Measurements from ENCODE around the gene B3GAT1.
"Not testable (repeated sequence)": the region's sequence is repeated elsewhere in the genome, so short reads cannot be mapped to it uniquely, and the experiment has no call there.

B3GAT1 gene

DNA sequence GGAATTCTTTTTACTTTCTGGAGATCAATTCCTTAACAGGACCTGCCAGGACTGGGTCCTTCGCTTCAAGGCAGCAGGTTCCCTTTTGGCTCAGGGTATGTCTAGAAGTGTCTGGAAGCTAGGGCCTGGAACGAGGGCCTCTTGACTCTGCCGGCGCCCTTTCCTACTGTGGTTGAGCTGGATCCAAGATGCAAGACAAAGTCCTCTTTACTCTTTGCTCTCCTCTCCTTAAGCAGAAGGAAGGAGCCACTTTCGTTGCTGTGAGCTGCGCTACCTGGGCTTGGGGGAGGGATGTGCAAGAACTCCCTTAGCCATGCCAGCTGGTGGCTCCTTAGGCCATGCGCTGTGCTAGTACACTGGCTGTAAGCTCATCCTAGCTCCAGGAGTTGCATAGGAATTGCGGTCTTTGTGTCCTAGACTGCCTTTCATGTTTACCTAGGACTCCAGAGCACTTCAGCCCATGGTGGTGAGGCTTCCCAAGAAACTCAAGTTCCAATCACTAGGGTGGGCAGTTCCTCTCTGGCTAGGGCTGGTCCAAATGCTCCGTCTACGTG lies 62.2 kb downstream of the B3GAT1 start:
- DNase-seq: no peak

DNA sequence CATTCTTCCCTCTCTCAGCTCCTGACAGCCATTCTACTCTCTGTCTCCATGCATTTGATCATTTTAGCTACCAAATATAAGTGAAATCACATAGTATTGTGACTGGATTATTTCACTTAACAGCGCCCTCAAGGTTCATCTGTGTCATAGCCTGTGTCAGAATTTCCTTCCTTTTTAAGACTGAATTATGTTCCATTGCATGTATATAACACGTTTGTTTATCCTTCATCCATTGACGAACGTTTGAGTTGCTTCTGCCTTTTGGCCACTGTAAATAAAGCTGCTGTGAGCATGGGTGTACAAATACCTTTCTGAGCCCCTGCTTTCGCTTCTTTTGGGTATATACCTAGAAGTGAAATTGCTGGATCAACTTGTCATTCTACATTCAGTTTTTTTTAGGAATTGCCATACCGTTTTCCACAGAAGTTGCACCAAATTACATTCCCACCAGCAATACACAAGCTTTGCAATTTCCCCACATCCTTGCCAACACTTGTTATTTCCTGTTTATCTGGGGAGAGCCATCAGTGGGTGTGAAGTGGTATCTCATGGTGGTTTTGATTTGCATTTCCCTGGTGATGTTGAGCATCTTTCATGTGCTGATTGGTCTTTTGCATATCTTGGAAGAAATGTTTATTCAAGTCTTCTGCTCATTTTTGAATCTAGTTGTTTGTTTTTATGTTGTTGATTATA lies 62.8 kb downstream of the B3GAT1 start:
- DNase-seq: no peak

DNA sequence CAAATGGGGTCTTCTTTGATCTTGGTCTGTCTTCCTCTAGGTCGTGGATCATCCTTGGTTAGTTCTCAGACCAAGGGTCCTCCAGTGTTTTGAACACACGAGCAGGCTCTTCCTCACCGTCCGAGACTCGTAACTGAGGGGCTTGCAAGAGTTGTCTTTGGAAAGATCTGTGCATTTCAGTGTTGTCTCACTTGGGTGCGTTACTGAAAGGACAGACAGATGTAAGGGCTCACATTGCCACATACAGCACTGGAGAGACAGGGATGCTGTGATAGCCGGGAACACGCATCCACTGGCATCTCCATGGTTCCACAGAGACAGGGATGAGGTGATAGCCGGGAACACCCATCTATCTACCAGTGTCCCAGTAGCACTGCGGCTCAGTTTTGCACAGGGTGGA lies 64.6 kb downstream of the B3GAT1 start:
- no peak for DNase-seq

DNA sequence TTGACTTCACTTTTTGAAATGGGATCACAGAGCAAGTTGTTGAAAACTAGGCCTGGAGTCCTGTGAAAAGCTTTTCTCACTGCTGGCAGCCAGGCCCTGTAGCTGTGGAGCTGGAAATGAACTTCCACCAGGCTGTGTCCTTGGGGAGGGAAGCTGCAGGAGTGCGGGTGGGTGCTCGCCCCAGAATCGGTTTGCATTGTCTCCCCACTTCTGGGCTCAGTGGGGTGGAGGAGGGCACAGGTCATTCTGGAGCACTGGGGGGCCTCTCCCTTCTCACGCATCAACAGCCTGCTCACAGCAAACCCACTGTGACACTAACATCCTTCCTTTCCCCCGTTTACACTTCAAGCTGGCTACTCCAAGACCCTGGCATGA lies 65.1 kb downstream of the B3GAT1 start:
- no peak for DNase-seq

DNA sequence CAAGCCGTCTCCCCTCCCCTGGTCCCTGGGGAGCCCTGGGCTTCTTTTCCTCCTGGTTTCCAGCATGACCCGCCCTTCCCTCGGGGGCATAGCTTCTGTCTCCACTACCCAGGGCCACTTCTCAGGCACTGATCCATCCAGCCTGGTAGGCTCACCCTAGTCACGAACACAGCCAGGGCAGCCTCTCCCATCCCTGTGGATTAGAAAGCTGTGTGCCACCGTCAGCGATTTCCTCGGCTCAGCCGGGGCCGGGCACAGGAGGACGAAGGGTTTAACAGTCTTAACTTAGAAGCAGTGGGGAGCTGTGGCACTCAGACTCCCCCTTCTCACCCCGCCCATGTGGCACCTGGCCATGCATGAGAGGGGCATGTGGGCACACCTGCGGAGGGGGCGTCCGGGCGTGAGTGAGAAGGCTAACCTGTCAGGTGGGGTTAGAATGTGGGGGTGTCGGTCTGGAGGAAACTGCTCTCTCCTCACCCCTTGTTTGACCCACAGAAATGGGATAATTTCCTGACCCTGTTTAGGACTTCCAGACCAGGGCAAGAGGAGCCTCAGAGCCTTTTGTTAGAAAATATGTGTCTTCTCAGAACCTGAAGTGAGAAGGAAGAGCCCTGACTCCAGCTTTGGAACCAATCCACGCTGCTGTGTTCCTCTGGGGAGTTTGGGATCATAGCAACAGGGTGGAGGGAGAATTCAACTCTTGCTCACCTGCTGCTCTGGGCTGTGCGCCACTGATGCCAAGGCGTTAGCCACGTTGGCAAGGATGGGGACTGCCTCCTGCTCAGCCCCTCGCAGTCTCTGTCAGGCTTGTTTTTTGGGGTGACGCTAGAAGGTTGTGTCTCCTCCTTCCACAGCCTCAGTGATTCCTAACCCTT lies 65.7 kb downstream of the B3GAT1 start:
- no peak for DNase-seq

DNA sequence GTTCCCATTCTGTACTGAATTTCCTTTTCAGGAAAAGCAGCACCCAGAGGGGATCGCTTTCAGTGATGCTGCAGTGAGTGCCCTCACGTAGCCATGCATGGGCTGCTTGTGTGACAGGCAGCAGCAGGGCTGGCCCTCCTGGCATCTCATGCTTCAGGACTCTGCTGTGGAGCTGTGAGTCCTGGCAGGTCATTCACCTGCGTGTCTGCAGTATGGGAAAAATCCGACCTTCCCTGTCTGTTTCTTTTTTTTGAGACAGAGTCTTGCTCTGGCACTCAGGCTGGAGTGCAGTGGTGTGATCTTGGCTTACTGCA lies 66.8 kb downstream of the B3GAT1 start:
- DNase-seq: no peak

DNA sequence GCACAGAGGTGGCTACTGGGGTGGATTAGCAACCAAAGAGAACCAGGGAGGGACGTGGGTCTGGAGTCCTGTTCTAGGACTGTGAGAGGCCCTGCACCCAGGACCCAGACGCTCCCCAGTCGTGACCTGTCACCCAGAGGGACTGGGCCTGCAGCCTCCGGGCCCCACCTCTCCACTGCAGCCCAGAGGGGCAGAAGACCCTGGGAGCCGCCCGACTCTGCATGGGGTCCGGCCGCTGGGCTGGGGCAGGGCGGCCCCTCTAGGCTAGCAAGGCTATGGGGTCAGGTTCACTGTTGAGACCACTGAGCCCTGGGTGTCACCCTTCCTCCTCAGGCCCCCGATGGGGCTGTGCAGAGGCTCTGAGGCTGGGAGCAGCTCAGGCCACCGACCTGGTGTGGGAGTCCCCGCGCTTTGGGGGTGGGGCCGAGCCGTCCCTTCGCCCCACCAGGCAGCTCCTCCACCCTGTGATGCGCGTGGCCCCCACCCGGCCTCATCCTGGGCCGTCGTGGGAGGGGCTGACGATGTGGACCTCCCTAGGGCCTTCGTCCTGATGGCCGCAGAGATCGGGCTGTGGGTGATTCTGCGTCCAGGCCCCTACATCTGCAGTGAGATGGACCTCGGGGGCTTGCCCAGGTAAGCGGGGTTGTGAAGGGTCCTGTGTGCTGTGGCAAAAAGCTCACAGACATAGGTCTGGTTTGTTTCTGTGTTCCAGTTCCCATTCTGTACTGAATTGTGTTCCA lies 67.4 kb downstream of the B3GAT1 start:
- DNase-seq: not testable (repeated sequence)

DNA sequence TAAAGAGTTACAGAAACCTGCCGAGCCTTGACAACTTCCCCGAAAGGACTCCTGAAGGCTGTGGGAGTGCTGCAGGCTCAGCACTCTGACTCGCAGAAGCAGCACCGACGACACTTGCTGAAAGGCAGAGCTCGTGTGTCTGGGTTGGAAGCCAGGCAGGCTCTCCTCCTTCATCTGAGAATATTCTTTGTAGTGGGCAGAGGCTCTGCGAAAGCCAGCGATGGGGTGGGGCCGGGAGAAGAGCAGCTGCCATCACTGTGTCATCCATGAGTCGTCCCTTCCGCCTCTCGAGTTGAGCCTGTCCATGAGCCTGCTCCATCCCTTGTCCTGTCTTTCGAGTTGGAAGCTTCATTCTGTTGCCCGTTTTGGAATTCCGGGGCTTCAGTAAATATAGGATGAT lies 68.4 kb downstream of the B3GAT1 start:
- DNase-seq: no peak

DNA sequence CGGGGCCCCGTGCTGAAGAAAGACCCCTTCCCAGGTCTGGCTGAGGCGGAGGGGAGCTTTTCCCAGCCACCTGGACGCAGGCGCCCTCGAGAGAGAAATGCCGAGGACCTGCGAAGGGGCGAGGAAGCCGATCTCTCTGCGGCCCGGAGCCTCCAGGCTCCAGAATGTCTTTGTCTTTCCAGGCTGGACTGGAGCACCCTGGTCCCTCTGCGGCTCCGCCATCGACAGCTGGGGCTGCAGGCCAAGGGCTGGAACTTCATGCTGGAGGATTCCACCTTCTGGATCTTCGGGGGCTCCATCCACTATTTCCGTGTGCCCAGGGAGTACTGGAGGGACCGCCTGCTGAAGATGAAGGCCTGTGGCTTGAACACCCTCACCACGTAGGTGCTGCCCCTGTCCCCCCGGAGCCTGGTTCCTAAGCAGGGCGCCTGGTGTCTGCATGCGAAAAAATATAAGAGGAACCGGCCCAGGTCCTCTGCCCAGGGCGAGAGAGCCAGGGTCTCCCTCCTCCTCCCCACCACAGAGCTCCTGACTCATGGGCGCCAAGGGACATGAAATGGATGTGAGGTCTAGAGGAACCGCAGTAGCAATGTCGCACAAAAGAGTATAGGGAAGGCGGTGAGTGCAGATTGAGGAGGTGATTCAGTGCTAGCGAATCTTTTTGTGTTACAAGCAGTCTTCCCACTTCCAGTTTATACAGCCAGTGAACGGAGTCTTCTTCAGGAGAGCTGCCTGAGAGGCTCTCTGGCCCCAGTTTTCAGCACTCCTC lies 69.3 kb downstream of the B3GAT1 start:
- no peak for DNase-seq

DNA sequence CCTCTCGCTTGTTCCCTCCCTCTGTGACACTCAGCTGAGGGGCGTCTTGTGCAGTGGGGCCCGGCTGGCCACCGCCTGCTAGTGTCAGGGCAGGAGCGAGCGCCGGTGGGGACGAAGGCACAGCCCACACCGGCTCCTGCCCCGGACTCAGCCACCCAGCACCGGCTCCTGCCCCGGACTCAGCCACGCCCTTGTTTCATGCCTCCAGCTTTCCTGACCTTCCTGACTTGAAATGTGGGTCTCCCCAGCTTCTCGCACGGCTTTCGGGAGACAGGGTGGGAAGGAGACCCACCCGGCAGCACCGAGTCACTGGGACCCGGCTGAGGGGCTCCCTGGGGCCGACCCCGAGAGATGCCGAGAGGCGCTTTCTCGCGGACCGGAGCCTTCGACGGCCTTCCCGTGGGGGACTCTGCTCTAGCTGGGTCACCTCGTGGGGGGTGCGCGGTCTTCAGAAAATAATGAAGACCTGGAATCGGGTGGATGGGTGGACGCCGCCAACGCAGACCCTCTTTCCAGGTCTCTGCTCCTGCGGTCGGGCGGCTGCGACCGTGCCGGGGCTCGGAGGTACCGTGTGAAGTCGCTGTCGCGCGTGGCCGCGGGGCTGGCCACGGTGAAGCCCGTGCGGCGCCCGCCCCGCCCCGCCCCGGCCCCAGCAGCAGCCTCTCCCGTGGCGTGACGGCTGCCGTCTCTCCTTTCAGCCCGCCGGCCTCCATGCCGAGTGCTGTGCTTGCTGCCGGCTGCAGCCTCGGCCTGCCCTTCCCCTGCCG lies 70.1 kb downstream of the B3GAT1 start:
- no peak for DNase-seq

DNA sequence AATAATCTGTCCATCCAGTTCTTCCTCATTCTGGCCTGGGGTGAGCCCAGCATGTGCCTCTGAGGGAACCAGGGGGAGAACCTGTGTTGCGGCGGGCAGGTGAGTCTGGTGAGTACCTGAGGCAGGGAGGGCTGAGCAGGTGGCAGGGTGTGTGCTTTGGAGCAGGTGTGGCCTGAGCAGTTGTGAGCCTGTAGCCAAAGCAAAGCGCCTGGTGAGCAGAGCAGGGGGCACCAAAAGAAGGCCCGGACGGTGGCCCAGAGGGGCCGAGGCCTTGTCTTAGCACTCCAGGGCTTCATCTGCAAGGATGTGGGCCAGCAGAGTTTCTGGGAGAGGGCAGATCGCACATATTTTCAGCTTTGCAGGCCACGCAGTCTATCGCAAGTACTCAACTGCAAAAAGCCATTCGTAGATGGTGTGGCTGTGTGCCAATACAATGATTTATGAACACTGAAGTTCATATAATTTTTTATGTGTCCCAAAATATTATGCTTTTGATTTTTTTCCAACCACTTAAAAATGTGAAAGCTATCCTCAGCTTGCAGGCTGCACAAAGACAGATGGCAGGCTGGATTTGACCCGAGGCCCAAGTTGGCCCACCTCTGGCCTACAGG lies 71.6 kb downstream of the B3GAT1 start:
- DNase-seq: no peak

DNA sequence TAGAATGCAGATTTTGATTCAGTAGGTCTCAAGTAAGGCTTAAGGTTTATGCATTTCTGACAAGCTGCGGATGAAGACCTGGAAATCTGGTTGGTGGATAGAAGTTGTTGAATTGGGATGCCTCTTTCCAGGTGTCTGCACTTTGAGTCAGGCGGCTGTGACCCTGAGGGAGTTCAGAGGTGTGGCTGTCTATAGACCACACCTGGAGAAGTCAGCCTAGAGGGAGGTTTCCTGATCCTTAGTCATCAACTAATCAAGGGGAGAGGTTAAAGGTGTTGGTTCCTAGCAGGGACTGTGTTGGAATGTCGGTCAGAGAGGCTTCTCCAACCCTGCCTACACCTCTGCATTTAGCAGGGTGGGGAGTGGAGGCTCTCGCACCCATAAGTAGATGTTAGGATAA lies 72.3 kb downstream of the B3GAT1 start:
- DNase-seq: no peak

DNA sequence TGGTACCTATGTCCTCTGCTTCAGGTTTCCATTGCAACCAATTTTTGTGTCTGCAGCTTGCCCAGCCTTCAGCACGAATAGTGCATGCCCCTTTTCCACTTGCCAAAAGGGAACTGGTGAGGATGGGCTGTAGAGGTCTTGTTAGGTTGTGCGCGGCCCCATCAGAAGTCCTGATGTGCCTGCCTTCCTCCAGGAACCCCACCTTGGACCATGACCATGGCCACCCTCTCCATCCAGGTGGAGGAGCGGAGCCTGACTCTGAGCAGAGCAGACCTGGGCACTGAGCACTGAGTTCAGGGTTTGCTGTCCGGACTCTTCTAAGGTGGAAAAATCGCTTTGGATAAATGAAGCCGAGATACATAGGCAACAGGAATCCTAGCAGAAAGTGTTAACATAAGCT lies 73.4 kb downstream of the B3GAT1 start:
- no peak for DNase-seq

DNA sequence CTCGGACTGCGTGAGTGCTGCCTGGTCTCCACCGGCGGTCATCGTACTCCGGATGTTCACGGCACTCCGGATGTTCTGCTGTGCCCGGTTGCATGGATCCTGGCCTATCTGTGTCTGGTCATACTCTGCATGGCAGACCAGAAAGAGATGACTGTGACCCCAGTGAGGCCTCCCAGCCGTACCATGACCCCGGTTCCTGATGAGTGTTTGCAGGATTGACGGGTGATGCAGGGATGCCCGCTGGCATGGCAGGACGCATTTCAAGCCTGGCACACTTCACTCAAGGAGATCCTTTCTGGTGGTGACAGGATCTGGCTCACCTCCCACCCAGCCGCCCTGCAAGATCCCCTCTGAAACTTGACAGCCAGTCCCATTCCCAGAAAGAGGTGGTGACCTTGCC lies 74.0 kb downstream of the B3GAT1 start:
- no peak for DNase-seq

DNA sequence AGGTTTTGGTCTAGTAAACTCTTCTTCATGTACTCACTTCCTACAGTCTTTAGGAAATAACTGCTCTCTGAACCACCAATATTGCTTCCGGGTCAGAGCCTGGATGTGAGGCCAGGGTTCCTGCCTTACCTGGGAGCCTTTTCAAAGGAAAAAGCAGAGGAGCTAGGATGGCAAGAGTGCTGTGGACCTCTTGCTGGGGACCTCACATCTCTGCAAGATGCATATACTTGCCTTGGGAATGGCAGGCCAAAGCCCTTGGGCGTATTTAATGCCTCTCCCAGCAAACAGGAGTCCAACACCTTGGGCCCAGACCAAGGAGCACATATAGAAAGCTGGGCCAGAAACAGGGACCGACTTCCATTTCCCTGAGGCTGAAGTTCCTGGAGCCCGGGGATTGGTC lies 75.0 kb downstream of the B3GAT1 start:
- no peak for DNase-seq

DNA sequence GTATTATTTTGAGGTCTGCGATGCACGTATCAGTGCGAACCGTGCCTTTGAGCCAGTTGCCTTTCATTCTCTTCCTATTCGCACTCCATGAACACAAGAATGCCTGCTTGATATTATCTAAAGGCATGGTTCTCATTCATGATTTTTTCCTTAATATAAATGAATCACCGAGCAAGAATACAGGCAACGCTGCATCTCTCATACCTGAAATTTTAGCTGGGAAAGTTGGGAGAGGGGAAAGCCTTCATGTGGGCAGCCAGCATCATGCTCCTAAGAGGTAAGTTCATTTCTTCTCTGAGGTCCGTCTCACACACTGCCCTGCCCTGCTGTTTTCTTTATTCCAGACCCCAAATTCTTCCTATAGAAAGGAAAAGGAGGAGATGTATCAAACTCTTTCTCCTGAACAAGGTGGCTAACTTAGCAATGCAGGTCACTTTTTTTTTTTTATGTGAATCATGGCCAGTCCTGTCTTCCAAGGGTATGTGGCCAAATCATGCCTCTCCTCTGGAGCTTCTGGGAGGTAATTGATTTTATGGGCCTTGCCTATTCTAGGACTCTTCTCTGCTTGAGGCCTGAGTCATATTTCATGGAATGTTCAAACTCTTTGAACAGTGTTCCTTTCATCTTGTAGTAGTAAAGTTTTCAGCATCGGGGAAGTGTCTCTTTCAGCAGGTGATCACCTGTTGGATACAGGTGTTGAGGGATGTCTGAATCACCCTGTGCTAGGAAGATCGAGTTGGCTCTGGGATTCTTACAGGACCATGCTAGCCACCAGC lies 77.1 kb downstream of the B3GAT1 start:
- DNase-seq: no peak

DNA sequence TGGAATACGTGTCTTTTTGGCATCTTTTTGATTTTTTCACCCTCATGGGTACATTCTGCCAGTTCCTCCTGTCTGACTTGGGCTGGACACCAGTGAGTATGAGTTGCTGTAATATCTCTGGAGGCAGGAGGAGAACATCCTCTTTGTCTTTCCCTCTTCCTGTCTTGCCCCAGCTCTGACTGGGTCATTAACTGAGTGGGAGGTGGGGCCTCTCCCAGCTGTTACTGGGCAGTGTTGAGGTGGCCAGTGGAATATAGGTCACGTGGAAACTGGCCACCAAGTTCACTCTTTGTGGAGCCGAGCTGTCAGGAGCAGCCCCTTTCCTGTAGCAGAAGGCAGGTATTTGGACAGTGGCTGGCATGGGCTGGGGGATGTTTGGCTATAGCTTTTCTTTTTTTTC lies 78.1 kb downstream of the B3GAT1 start:
- no peak for DNase-seq

DNA sequence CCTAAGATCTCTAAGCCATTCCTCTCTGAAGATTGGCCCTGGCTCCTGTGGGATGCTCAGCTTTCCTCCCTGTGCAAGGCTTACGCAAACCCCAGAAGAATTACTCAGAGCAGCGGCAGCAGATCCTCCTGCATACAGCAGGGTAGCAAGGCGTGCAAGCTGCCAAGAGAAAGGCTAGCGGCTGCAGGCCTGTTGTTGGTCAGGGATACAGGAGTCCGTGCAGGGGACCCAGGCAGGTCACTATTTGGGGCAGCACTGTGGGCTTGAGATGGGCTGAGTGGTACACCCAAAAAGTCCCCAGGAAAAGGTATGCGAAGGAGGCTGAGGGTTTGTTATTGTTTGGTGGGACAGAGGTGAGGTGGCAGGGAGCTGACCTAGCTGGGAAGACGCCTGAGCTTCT lies 78.7 kb downstream of the B3GAT1 start:
- no peak for DNase-seq

DNA sequence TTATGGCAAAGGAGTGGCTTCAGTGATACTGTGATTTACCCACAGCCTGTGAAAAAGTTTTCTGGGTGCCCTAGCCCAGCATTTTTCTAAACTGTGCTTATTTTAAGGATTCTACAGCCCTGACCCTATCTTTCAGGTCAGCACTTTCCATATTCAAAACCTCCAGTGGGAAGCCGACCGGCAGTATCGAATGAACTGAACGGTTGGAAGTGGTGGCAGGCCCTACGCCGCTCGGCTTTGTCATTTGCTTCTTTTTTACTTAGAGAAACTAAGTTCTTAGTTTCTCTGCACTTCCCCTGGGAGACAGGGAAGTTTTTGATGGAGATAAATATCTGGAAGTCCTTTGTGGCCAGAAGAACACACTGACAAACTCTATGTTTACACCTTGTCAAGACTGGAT lies 79.3 kb downstream of the B3GAT1 start:
- DNase-seq: no peak

DNA sequence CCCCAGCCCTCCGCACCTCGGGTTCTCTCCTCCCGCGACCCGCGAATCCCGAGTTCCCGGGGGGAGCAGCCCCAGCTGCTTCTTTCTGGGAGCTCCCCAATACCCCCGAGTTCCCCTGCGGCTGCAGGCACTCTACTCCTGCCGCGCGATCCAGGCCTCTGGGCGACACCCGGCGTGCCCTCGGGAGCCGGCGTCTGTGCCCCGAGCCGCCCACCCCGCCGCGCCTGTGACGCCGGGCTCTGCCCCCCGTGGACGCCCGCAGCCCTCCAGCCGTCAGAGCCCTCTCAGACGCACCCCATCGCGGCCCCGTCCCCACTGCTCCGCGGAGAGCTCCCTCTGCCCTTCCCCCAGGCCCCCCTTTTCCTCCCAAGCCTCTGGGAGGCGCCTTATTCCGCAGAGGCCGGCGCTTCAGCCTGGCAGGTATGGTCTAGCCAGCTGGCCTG lies 79.8 kb downstream of the B3GAT1 start:
- peak; percentile 12 for DNase-seq

Data from activated T-cell treated with anti-CD3 and anti-CD28 coated beads for 4 hours (primary cell).